ENCODE measurements around the gene GLA. TPM values are rescaled to one million over a fixed set of nuclear protein-coding genes. Genes with fewer than 3 reads are reported as not detected.

Gene GLA
- total RNA-seq (2022; extraction: Qiagen RNA extraction; ENCODE audit: low read depth): 193 to 222 TPM (median 208 TPM) in 5 replicates

DNA sequence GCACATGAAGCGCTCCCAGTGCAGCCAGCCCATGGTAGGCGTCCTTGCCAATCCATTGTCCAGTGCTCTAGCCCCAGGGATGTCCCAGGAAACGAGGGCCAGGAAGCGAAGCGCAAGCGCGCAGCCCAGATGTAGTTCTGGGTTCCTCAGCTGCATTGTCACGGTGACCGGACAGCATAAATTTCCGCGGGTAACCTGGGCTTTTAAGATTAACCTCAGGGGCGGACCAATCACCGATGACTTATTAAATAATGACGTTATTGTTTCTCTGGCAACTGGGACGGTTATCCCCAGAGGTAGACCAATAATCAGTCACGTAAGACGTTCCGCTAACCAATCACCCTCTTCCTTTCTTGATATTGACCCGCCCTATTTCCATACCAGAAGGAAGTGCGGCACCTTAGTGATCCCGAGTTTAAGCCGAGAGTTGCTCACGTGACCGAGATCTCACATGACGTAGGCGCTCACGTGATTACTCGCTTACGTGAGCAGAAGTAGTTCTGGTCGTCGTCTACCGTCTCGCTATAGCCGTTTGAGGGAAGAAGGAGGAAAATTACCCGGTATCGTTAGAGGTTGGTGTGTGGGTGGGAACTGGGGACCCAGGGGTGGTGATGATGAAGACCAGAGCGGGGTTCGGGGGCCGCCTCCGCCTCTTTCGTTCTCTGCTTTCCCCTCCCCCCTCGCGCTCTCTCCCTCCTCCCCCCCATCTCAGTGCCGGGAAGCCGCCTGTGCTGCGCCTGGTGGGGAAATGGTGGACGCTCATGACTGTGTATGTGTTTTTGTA, at the start of gene GLA, which contains the start of gene HNRNPH2:
TSS of gene GLA (minus strand) at position 178 of the 784 bp plus-strand sequence. CDS start at position 156, 22 bp downstream.
TSS of gene HNRNPH2 (plus strand) at position 475 of the 784 bp plus-strand sequence. CDS start 3,767 bp downstream, outside the sequence.

DNA sequence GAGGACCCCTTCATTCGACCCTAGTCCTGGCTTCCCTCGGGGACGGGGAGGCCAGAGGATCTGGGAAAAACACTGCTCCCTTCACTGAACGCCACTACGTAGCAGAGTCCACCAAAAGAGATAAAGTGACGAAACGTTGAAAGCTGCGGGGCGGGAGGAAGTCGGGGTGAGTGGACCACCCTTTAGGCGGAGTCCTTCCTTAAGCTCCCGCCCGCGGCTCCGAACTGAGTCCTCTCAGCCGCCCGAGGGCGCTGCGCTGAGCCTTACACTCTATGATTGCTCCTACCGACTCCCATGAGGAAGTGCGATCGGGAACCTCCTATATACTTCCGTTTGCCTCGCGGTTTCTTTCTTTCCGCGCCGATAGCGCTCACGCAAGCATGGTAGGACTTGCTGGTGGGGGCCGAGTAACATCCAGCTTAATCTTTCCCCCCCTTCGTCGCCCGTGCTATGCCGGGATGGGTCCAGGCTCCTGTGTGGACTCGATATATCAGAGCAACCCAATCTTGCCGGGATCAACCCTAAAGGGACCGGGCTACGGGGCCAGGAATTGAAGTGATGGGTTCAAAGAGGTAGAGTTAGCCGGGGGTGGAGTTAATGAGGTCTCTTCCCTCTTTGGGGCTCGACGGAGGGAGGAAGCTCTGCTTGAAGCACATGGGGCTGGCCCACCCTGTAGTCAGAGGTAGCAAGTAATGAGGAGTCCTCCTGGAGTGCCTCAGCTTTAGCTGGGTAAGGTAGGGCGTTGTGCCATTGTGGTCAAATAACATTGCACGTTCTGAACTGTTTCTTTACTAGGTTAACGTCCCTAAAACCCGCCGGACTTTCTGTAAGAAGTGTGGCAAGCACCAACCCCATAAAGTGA, 16.8 kb downstream of the GLA start, which contains the start of gene RPL36A:
TSS of gene RPL36A (plus strand) at position 348 of the 862 bp plus-strand sequence. CDS start at position 381, 33 bp downstream.

DNA sequence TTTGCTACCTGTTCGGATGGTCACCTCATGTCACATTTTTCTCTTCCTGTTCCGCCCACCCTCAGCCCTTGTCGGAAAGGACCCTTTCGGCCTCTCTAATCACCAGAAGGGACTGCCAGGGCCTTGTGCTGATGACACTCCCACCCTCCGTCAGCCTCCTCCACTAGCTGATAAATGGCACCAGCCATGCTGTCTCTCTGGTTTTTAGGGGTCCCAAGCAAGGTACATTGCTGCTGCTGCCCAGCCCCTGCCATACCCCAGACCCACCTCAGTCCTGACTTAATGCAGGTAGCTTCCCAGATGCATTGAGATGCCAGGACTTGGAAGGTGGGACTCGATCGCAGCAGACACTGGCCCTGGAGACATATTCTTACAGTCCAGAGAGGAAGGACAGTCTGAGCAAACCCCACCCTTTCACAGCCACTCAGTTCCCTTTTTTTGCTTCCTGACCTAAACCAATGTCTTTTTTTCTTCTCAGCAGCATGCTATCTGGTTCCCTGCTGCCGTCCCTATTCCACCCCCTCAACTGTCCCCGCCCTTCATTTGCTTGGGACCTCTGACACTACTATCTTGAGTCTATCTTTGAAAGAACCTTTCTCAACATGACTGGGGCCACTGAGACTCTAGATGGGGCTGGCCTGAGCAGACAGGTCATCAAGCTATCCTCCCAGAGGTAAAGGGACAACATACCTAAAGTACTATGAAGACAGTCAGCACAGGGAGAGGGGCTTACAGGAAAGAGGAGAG, 21.8 kb downstream of the GLA start, which contains the start of gene BTK:
TSS of gene BTK (minus strand) at position 397 of the 747 bp plus-strand sequence. CDS start 10,907 bp downstream, outside the sequence.

GRCh38 chrX:101348452-101349192, 59.1 kb downstream of the GLA start, which contains the start of gene TIMM8A:
TIMM8A (minus strand) TSS chrX:101348742; CDS start chrX:101348664, 78 bp downstream.

Other genes with a start within 250 kb of the GLA start
- 0.09 to 0.34 TPM (median 0.25 TPM) in 5 replicates for gene DRP2, start 188.1 kb downstream of the GLA start, total RNA-seq (2022; extraction: Qiagen RNA extraction; ENCODE audit: low read depth)
- 0.08 to 0.15 TPM (median 0.13 TPM) in 5 replicates for gene TAF7L, start 116.6 kb downstream of the GLA start, total RNA-seq (2022; extraction: Qiagen RNA extraction; ENCODE audit: low read depth)
- 30.4 to 34.5 TPM (median 31.4 TPM) in 5 replicates for gene TIMM8A, start 59.2 kb downstream of the GLA start, total RNA-seq (2022; extraction: Qiagen RNA extraction; ENCODE audit: low read depth)
- 0.14 to 0.26 TPM (median 0.18 TPM) in 4 of 5 replicates, not detected in the other for gene BTK, start 21.7 kb downstream of the GLA start, total RNA-seq (2022; extraction: Qiagen RNA extraction; ENCODE audit: low read depth)
- 2,432 to 3,415 TPM (median 2,467 TPM) in 5 replicates for gene RPL36A, start 16.9 kb downstream of the GLA start, total RNA-seq (2022; extraction: Qiagen RNA extraction; ENCODE audit: low read depth)
- 59.0 to 67.0 TPM (median 66.1 TPM) in 5 replicates for gene HNRNPH2, start 297 bp upstream of the GLA start, total RNA-seq (2022; extraction: Qiagen RNA extraction; ENCODE audit: low read depth)
- 0.44 to 0.81 TPM (median 0.68 TPM) in 5 replicates for gene ARMCX4, start 77.5 kb upstream of the GLA start, total RNA-seq (2022; extraction: Qiagen RNA extraction; ENCODE audit: low read depth)
- 0.24 to 0.38 TPM (median 0.35 TPM) in 5 replicates for gene ARMCX1, start 142.6 kb upstream of the GLA start, total RNA-seq (2022; extraction: Qiagen RNA extraction; ENCODE audit: low read depth)
- gene ARMCX6, start 210.1 kb upstream of the GLA start, total RNA-seq (2022; extraction: Qiagen RNA extraction; ENCODE audit: low read depth): 42.7 to 46.3 TPM (median 44.3 TPM) in 5 replicates
- 19.5 to 22.7 TPM (median 20.3 TPM) in 5 replicates for gene ARMCX3, start 215.2 kb upstream of the GLA start, total RNA-seq (2022; extraction: Qiagen RNA extraction; ENCODE audit: low read depth)

Measured in A549 treated with DMSO at 1 μM for 4 hours (cell line).